Naive B cell (primary cell): ENCODE results near the gene ETS1. TPM values are rescaled to one million over a fixed set of nuclear protein-coding genes. Genes with fewer than 3 reads are reported as not detected.
A peak's percentile ranks its signal among the peaks of the same experiment; 100 is the strongest.

Source experiments
- ATAC-seq, 2 donors: fragments of 150-1000 bp; cut with Tn5 transposase; 2 replicates each; pipeline ENCODE4 v1.10.0; 2021; ENCODE audit warnings: low read depth in 2 of 2, mild to moderate bottlenecking in 2 of 2, moderate library complexity in 2 of 2
- DNase-seq: peaks from one replicate; pipeline ENCODE4 v3.0.0; 2022
- H3K27ac Mint-ChIP-seq, 6 donors: one replicate each; pipeline ENCODE4 v1.8.0; 2020 to 2022; ENCODE audit warnings: mild to moderate bottlenecking in 6 of 6, mixed read lengths in 6 of 6, moderate library complexity in 5 of 6, inconsistent platforms in 2 of 6
- H3K27me3 Mint-ChIP-seq, 3 donors: one replicate each; pipeline ENCODE4 v1.8.0; 2021 to 2022; ENCODE audit warnings: mixed read lengths in 3 of 3, mild to moderate bottlenecking in 1 of 3
- H3K36me3 Mint-ChIP-seq, 2 donors: one replicate each; pipeline ENCODE4 v1.8.0; 2020 to 2022; ENCODE audit warnings: mixed read lengths in 2 of 2, inconsistent platforms in 1 of 2, mild to moderate bottlenecking in 1 of 2
- H3K4me1 Mint-ChIP-seq, 3 donors: one replicate each; pipeline ENCODE4 v1.8.0; 2020 to 2022; ENCODE audit warnings: mixed read lengths in 3 of 3, inconsistent platforms in 1 of 3, mild to moderate bottlenecking in 1 of 3, moderate library complexity in 1 of 3
- H3K4me3 Mint-ChIP-seq, 8 donors: one replicate each; pipeline ENCODE4 v1.8.0; 2020 to 2022; ENCODE audit warnings: mild to moderate bottlenecking in 8 of 8, mixed read lengths in 8 of 8, moderate library complexity in 8 of 8, inconsistent platforms in 2 of 8
- H3K9me3 Mint-ChIP-seq, 7 donors: one replicate each; pipeline ENCODE4 v1.8.0; 2020 to 2022; ENCODE audit warnings: mixed read lengths in 7 of 7, mild to moderate bottlenecking in 5 of 7, inconsistent platforms in 2 of 7, moderate library complexity in 1 of 7
- polyA plus RNA-seq, 6 donors: library from polyadenylated mRNA; unstranded; fragments of 300-500 nt; fragmentation: Illumina TruSeq; gene quantifications; one replicate each; pipeline ENCODE4 v1.2.3, GENCODE V29; 2021; ENCODE audit warnings: low read depth in 6 of 6

The ETS1 gene
- polyA plus RNA-seq, 6 donors from 2014 or later = 205 to 278 (median 247) TPM

GRCh38 chr11:128520888-128521681 lies 66.3 kb downstream of the ETS1 start:
- Mint-ChIP-seq H3K4me3 (peak overlapping the region; percentile 90 to 99 (median 96)), H3K9me3 (no peaks in the 10 kb centered on the region), H3K4me1 (peaks cover 55 to 60% (median 55%) of the 10 kb centered on the region in 3 donors), H3K36me3 (peaks cover 13 to 33% of the 10 kb centered on the region in 2 donors), H3K27ac (peak overlapping the region; percentile 87 to 97 (median 96)), H3K27me3 (no peaks in the 10 kb centered on the region)
- DNase-seq (peak; percentile 37), ATAC-seq (no peak)

- Mint-ChIP-seq H3K9me3 (no peaks in the 10 kb centered on the region), H3K27me3 (no peaks in the 10 kb centered on the region), H3K36me3 (peaks cover 13 to 36% of the 10 kb centered on the region in 2 donors), H3K27ac (peak overlapping the region; percentile 87 to 97 (median 96)), H3K4me3 (peak overlapping the region; percentile 90 to 99 (median 96)), H3K4me1 (peaks cover 61 to 68% (median 63%) of the 10 kb centered on the region in 3 donors)
- ATAC-seq = no peak
- DNase-seq = no peak
Observed at GRCh38 chr11:128520206-128520887, 67.0 kb downstream of the ETS1 start.

GRCh38 chr11:128519338-128519737 lies 68.0 kb downstream of the ETS1 start:
- Mint-ChIP-seq H3K27ac (peak overlapping the region; percentile 19 to 95 (median 73)), H3K4me3 (peak overlapping the region; percentile 90 to 99 (median 96)), H3K36me3 (peaks cover 21 to 42% of the 10 kb centered on the region in 2 donors), H3K9me3 (no peaks in the 10 kb centered on the region), H3K4me1 (peaks cover 70 to 78% (median 71%) of the 10 kb centered on the region in 3 donors), H3K27me3 (no peaks in the 10 kb centered on the region)
- ATAC-seq = no peak
- no peak for DNase-seq

GRCh38 chr11:128518493-128519207 lies 68.7 kb downstream of the ETS1 start:
- Mint-ChIP-seq H3K4me1 (peaks cover 70 to 79% (median 72%) of the 10 kb centered on the region in 3 donors), H3K27ac (peak overlapping the region; percentile 74 to 95 (median 86)), H3K36me3 (peaks cover 25 to 42% of the 10 kb centered on the region in 2 donors), H3K4me3 (peak overlapping the region; percentile 90 to 99 (median 96)), H3K27me3 (no peaks in the 10 kb centered on the region), H3K9me3 (no peaks in the 10 kb centered on the region)
- no peak for DNase-seq
- ATAC-seq = no peak

GRCh38 chr11:128517451-128518230 lies 69.7 kb downstream of the ETS1 start:
- H3K4me3 Mint-ChIP-seq = peak overlapping the region; percentile 90 to 99 (median 96)
- H3K27me3 Mint-ChIP-seq = no peaks in the 10 kb centered on the region
- peaks cover 25 to 37% of the 10 kb centered on the region in 2 donors for H3K36me3 Mint-ChIP-seq
- H3K9me3 Mint-ChIP-seq = no peaks in the 10 kb centered on the region
- ATAC-seq (no peak), DNase-seq (no peak)
- H3K4me1 Mint-ChIP-seq = peaks cover 71 to 79% (median 72%) of the 10 kb centered on the region in 3 donors
- H3K27ac Mint-ChIP-seq = peak overlapping the region; percentile 74 to 95 (median 87)

GRCh38 chr11:128516886-128517285 lies 70.5 kb downstream of the ETS1 start:
- Mint-ChIP-seq H3K4me1 (peaks cover 76 to 87% (median 78%) of the 10 kb centered on the region in 3 donors), H3K27ac (peak overlapping the region in 5 of 6 donors; percentile 48 to 95 (median 80)), H3K36me3 (peaks cover 25 to 37% of the 10 kb centered on the region in 2 donors), H3K4me3 (peak overlapping the region; percentile 90 to 99 (median 96)), H3K27me3 (no peaks in the 10 kb centered on the region), H3K9me3 (no peaks in the 10 kb centered on the region)
- ATAC-seq (no peak), DNase-seq (no peak)

GRCh38 chr11:128515826-128516778 lies 71.3 kb downstream of the ETS1 start:
- Mint-ChIP-seq H3K9me3 (no peaks in the 10 kb centered on the region), H3K4me3 (peak overlapping the region; percentile 90 to 99 (median 96)), H3K4me1 (peaks cover 84 to 93% (median 86%) of the 10 kb centered on the region in 3 donors), H3K36me3 (peaks cover 21 to 37% of the 10 kb centered on the region in 2 donors), H3K27me3 (no peaks in the 10 kb centered on the region), H3K27ac (peak overlapping the region; percentile 37 to 95 (median 82))
- DNase-seq = no peak
- no peak for ATAC-seq

GRCh38 chr11:128515086-128515485 lies 72.3 kb downstream of the ETS1 start:
- H3K36me3 Mint-ChIP-seq = peaks cover 12 to 33% of the 10 kb centered on the region in 2 donors
- no peaks in the 10 kb centered on the region for H3K27me3 Mint-ChIP-seq
- ATAC-seq (no peak), DNase-seq (no peak)
- peak overlapping the region; percentile 74 to 95 (median 90) for H3K27ac Mint-ChIP-seq
- no peaks in the 10 kb centered on the region for H3K9me3 Mint-ChIP-seq
- peaks cover 84 to 96% (median 94%) of the 10 kb centered on the region in 3 donors for H3K4me1 Mint-ChIP-seq
- peak overlapping the region; percentile 67 to 99 (median 92) for H3K4me3 Mint-ChIP-seq

- peaks cover 92 to 100% (median 100%) of the 10 kb centered on the region in 3 donors for H3K4me1 Mint-ChIP-seq
- H3K4me3 Mint-ChIP-seq = peak overlapping the region; percentile 16 to 99 (median 81)
- no peak for DNase-seq
- no peak for ATAC-seq
- H3K27me3 Mint-ChIP-seq = no peaks in the 10 kb centered on the region
- peak overlapping the region; percentile 62 to 95 (median 82) for H3K27ac Mint-ChIP-seq
- no peaks in the 10 kb centered on the region for H3K9me3 Mint-ChIP-seq
- peaks cover 12 to 33% of the 10 kb centered on the region in 2 donors for H3K36me3 Mint-ChIP-seq
Observed at GRCh38 chr11:128513915-128514681, 73.3 kb downstream of the ETS1 start.

- Mint-ChIP-seq H3K27ac (peak overlapping the region in 5 of 6 donors; percentile 68 to 95 (median 74)), H3K9me3 (no peaks in the 10 kb centered on the region), H3K4me3 (peak overlapping the region in 7 of 8 donors; percentile 29 to 94 (median 77)), H3K4me1 (peaks cover 88 to 100% (median 98%) of the 10 kb centered on the region in 3 donors), H3K27me3 (no peaks in the 10 kb centered on the region), H3K36me3 (peaks cover 12 to 22% of the 10 kb centered on the region in 2 donors)
- ATAC-seq (no peak), DNase-seq (no peak)
Observed at GRCh38 chr11:128512474-128512996, 74.8 kb downstream of the ETS1 start.

GRCh38 chr11:128511712-128512111 lies 75.6 kb downstream of the ETS1 start:
- Mint-ChIP-seq H3K27me3 (no peaks in the 10 kb centered on the region), H3K4me3 (peak overlapping the region in 6 of 8 donors; percentile 29 to 91 (median 46)), H3K27ac (peak overlapping the region in 4 of 6 donors; percentile 38 to 95 (median 78)), H3K36me3 (peaks cover 13 to 15% of the 10 kb centered on the region in 2 donors), H3K9me3 (no peaks in the 10 kb centered on the region), H3K4me1 (peaks cover 88 to 100% (median 98%) of the 10 kb centered on the region in 3 donors)
- ATAC-seq = no peak
- no peak for DNase-seq
